Measurements from ENCODE around the gene CEACAM18.
"Not testable (repeated sequence)": the region's sequence is repeated elsewhere in the genome, so short reads cannot be mapped to it uniquely, and the experiment has no call there.

Gene CEACAM18

GRCh38 chr19:51478381-51479234 lies at the start of gene CEACAM18:
Gene CEACAM18, plus strand, starts transcription at chr19:51478539.
- no peak for DNase-seq (ENCODE audit: low read depth)

- DNase-seq (ENCODE audit: low read depth): no peak
These were observed 48.1 kb upstream of the CEACAM18 start for GRCh38 chr19:51430221-51430620.

- no peak for DNase-seq (ENCODE audit: low read depth)
These were observed 47.2 kb upstream of the CEACAM18 start for GRCh38 chr19:51431124-51431523.

- DNase-seq (ENCODE audit: low read depth): no peak
These were observed 45.3 kb upstream of the CEACAM18 start for GRCh38 chr19:51433043-51433442.

GRCh38 chr19:51434456-51434855 lies 43.9 kb upstream of the CEACAM18 start:
- DNase-seq (ENCODE audit: low read depth): no peak

GRCh38 chr19:51439021-51439465 lies 39.3 kb upstream of the CEACAM18 start:
- DNase-seq (ENCODE audit: low read depth): no peak

GRCh38 chr19:51440052-51440451 lies 38.3 kb upstream of the CEACAM18 start:
- DNase-seq (ENCODE audit: low read depth): no peak

GRCh38 chr19:51440846-51441409 lies 37.4 kb upstream of the CEACAM18 start:
- DNase-seq (ENCODE audit: low read depth): no peak

GRCh38 chr19:51441410-51442390 lies 36.6 kb upstream of the CEACAM18 start:
- DNase-seq (ENCODE audit: low read depth): no peak

- not testable (repeated sequence) for DNase-seq (ENCODE audit: low read depth)
These were observed 30.8 kb upstream of the CEACAM18 start for GRCh38 chr19:51447510-51447909.

GRCh38 chr19:51448011-51448410 lies 30.3 kb upstream of the CEACAM18 start:
- no peak for DNase-seq (ENCODE audit: low read depth)

- no peak for DNase-seq (ENCODE audit: low read depth)
These were observed 29.8 kb upstream of the CEACAM18 start for GRCh38 chr19:51448411-51449016.

GRCh38 chr19:51450730-51451307 lies 27.5 kb upstream of the CEACAM18 start:
- no peak for DNase-seq (ENCODE audit: low read depth)

- no peak for DNase-seq (ENCODE audit: low read depth)
These were observed 21.6 kb upstream of the CEACAM18 start for GRCh38 chr19:51456541-51457290.

- DNase-seq (ENCODE audit: low read depth): no peak
These were observed 20.9 kb upstream of the CEACAM18 start for GRCh38 chr19:51457351-51458013.

- no peak for DNase-seq (ENCODE audit: low read depth)
These were observed 20.2 kb upstream of the CEACAM18 start, which contains the start of gene SIGLEC8 for GRCh38 chr19:51458051-51458645. Gene SIGLEC8, minus strand, starts transcription at chr19:51458454. Its CDS starts 67 bp downstream, at chr19:51458387.

GRCh38 chr19:51458899-51459505 lies 19.3 kb upstream of the CEACAM18 start:
- DNase-seq (ENCODE audit: low read depth): no peak

- DNase-seq (ENCODE audit: low read depth): no peak
These were observed 18.0 kb upstream of the CEACAM18 start for GRCh38 chr19:51460164-51460992.

Measured in GM04503 (cell line).